Right ventricle myocardium inferior (tissue), 1 donor: ENCODE measurements around the gene CAST. TPM values are rescaled to one million over a fixed set of nuclear protein-coding genes. Genes with fewer than 3 reads are reported as not detected.
A peak's percentile ranks its signal among the peaks of the same experiment; 100 is the strongest.
"Not testable (repeated sequence)": the region's sequence is repeated elsewhere in the genome, so short reads cannot be mapped to it uniquely, and the experiment has no call there.

ENCODE experiments used
- ATAC-seq: fragments of 200-7000 bp; cut with Tn5 transposase; one replicate; pipeline ENCODE4 v1.9.1; 2020; ENCODE audit warnings: mild to moderate bottlenecking, moderate library complexity
- DNase-seq: peaks from one replicate; pipeline ENCODE4 v3.0.0; 2021; ENCODE audit errors: missing footprints
- intact Hi-C: fragments of 100-400 bp; cut with DNase I; formaldehyde crosslinking; loops from one replicate; pipeline ENCODE4 v1.11.0; 2022
- total RNA-seq: library from RNA; stranded (reverse); fragmentation: NEBNext Ultra II Directional; extraction: Animal tissue kit (Norgen Biotek cat#: 25700); gene quantifications from one replicate; pipeline ENCODE4 v1.2.1, GENCODE V29; 2021
- donor health status: DM: no; HTN: yes; CAD: no; lungs with severe emphysema.

The CAST gene
- total RNA-seq, 1 donor from 2014 or later, result 461 TPM

DNA sequence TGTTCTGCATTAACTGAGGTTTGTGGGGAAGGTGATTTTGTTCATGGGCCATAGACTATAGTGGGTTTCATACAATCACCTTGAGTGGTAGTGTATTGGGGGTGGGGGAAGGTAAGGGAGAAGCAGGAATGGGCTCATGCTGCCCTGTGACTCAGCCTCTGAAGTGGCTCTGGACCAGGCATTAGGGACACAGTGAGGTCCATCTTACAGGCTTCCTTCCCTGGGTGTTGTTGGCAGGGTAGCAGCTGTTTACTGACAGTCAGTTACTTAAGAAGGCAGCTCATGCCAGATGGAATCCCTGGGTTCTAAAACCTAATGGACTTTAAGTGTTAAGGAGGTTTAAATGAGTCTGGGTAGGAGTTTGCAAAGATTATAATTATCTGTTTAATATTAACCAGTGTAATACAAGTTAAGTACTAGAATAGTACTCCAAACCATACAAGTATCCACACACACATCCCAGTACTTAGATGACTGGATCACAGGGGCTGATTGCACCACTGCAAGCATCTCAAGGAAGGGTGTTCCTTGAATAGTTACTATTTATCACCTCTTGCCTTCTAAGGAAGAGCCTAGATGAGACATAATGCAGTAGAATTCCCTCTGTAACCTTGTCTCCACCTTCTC, 59.3 kb downstream of the CAST start:
- DNase-seq, result no peak
- peak; percentile 54 for ATAC-seq
- intact Hi-C loops, result no loop called here

DNA sequence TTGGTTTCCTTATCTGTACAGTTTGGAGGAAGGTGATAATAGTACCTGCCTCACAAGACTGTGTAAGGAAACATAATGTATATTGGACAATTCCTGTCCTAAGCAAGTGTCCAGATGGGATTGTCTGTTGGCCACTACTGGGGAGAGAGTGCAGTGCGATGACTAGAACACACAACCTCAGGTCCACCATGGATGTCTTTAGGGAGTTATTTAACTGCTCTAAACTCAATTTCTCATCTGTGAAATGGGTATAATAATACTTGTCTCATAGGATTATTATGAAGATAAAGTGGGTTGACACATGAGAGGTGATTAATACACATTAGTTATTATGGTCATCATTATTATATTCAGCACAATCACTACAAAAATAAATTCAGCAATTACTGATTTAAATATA, 63.1 kb downstream of the CAST start:
- ATAC-seq, result no peak
- intact Hi-C loops, result no loop called here
- no peak for DNase-seq

DNA sequence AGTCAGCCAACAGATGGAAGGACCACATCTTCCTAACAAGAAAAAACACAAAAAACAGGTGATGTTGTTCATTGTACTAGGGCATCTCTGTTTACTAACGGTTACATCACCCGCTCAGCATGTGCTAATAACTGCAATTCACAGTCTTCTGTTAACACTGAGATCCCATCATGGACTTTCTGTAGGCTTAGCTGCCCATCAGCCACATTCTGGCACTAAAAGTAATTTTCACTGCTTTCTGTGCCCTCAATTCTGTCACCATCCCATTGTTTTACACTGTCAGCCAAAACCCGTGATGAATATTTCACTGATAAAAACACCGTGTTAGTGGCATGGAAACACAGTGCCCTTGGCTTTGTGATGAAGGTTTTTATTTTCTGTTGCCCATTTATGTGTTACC, 64.6 kb downstream of the CAST start:
- ATAC-seq (peak; percentile 61), DNase-seq (no peak)
- intact Hi-C loops, result no loop called here

DNA sequence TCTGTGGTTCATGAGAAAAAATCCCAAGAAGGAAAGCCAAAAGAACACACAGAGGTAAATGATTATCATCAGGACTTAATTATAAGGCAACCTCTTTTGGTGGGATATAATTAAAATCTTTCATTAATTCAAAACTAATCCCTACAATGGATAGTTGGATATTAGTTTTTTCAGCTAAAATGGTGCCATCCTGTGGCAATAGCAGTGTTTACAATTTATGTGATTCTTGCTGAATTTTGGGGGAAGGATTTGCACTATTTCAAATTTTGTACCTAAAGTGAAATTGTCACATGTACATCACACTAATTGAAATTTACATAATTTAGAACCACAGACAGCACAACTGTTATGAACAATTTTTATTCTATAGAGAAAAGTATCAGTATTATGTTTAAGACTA, 67.0 kb downstream of the CAST start:
- DNase-seq, result no peak
- intact Hi-C loops, result no loop called here
- no peak for ATAC-seq

DNA sequence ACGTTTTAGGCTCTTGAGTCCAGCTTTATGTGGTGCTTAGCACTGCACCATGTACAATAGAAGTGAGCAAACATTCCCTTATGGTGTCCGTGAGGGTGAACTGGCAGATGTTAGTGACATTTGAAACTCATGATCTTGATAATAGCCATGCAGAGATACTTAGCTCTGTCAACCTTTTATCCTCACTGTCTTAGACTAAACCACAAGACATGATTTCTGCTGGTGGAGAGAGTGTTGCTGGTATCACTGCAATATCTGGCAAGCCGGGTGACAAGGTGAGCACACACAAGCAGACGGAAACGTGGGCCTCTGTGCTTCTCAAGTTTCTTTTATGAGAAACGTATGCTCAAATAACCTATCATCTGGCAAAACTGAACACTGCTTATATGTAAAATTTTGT, 68.4 kb downstream of the CAST start:
- DNase-seq, result no peak
- no peak for ATAC-seq
- intact Hi-C loops, result no loop called here

DNA sequence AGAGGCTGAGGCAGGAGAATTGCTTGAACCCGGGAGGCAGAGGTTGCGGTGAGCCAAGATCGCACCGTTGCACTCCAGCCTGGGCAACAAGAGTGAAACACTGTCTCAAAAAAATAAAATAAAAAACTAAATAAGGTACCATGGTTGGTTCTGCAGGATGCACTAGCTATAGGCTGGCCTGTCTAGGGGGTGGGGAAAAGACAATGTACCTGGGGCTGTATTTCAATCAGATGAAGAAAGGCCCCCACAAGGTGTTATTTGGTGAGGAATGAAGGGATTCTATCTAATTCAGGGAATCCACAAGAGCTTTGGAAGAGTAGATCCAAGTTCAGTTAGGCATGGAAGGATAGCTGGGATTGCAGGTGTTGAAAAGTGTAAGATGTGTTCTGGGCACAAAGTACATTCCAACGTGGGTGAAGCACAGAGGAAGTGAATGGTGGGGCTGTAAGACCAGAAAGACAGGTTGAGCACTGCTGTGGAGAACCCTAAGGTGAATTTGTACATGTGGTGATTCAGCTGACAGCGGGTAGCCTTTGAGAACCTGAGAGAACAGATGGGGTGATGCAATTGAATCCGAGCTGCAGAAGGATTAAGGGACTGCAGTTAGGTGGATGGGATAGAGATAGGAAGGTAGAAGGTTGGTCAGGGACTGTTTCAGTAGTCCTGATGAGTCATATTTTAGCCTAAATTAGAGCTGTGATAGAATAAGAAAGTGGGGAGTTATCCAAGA, 71.8 kb downstream of the CAST start:
- intact Hi-C loops, result no loop called here
- DNase-seq (no peak), ATAC-seq (peak; percentile 31)

DNA sequence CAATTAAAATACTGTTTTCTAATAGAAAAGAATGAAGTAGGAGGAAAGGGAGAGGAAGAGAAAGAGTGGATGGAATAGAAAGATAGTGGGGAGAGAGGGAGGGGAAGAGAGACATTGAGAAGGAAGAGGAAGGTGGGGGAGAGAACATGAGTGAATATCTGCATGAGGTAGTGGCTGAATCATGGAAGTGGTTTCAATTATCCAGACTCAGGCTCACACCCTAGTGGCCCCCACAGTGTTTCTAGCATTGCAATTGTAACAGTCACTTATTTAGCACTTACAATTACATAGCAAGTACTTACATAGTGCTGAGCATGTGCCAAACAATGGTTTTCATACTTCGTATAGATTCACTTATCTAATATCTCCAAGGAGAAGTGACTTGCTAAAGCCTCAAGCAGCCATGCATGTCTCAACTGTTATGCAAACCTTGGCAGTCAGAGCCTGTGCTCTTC, 72.7 kb downstream of the CAST start:
- no peak for ATAC-seq
- DNase-seq, result no peak
- intact Hi-C loops, result no loop called here

DNA sequence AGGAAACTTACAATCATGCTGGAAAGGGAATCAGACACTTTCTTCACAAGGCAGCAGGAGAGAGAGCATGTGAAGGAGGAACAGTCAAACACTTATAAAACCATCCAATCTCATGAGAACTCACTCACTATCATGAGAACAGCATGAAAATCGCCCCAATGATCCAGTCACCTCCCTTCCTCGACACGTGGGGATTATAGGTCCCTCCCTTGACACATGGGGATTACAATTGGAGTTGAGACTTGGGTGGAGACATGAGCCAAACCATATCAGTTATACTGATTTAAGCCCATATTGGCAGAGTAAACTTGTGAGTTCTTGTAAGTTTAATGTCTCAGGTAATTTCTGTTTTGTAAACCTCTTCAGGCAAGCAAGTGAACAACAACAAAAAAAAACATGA, 74.8 kb downstream of the CAST start:
- ATAC-seq, result no peak
- intact Hi-C loops, result no loop called here
- no peak for DNase-seq

DNA sequence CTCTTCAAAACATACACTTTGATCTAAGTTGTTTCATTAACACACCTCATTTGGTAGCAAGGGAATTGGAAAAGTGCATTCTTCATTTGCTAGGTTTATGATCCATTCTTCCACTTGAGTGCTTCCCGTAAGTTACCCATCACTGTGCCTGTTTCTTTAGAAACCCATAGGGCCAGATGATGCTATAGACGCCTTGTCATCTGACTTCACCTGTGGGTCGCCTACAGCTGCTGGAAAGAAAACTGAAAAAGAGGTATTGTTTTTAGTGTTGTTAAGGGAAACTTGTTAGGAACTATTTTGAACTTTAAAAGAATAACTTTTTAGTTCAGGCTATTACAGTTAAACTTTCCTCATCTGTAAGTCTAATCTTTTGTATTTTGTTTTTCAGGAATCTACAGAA, 78.9 kb downstream of the CAST start:
- ATAC-seq, result no peak
- intact Hi-C loops, result loop anchor here (5.0 to 10.0 kb wide), 3 partner anchors 79 to 396 kb away; partner anchors contain the start of gene CAST
- no peak for DNase-seq

DNA sequence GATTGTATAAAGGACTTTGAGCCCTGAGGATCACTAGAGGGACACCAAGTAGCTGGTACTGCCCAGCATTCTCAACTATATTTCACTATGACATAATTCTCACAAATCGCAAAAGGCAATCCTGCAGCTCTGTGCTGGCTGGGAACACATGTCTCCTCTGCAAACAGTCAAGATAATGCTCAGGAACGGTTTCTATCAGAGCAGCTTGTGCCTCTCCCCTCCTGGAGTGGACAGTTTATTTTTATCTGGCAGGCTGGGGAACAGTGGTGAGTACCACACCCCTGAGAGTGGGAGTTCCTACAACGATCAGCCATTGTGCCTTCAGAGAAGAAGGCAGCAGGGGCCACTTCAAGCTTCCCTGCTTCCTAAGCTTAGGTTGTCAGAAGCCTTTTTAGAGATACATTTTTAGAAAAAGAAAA, 79.7 kb downstream of the CAST start:
- intact Hi-C loops, result loop anchor here (5.0 to 10.0 kb wide), 3 partner anchors 80 to 397 kb away; partner anchors contain the start of gene CAST
- DNase-seq (no peak), ATAC-seq (peak; percentile 96)

DNA sequence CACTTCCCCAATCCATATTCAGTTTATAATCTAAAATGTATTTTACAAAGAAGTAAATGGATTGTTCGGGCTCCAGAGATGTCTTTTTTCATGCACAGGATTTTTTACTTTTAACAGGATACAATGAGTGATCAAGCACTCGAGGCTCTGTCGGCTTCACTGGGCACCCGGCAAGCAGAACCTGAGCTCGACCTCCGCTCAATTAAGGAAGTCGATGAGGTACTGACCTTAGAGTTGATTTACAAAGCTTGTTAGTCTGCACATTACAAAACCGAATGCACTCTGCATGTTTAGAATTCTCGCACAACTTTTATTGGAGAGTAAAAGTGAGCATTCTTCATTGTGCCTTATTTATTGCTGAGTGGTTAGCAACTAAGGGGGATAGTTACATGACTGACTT, 80.4 kb downstream of the CAST start:
- intact Hi-C loops, result loop anchor here (5.0 to 10.0 kb wide), 3 partner anchors 80 to 398 kb away; partner anchors contain the start of gene CAST
- ATAC-seq (no peak), DNase-seq (peak; percentile 69)

DNA sequence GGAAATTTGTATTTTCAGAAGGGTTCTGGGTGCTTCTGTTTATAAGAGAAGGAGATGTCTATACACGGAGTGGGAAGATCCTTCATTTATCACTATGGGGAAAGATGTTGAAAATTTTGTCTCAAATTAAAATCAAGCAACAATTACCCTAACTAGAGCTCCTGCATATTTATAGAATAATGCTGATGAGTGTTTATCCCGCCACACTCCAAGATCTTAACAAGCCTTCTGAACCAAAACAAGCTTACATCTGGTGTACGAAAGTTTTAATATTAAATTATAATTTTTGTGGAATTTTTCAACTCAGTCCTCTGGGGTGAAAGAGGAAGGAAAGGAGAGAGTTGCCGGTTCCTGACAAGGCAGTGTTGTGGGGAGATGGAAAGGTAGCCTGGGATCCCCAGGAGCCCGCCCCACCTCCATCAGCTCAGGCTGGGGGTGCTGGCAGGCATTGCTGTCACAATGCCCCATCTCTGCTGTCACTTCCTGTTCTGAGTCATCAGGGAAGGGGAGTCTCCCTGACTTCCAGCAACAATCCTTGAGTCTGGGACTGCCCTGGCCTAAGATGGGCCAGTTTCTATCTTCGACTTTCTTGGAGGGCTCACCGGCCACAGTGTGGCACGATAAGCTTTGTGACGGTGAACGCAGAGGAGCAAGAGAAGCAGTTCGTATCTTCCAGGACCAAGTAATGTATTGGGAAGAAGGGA, 81.0 kb downstream of the CAST start:
- intact Hi-C loops, result loop anchor here (5.0 to 10.0 kb wide), 3 partner anchors 81 to 398 kb away; partner anchors contain the start of gene CAST
- ATAC-seq, result no peak
- no peak for DNase-seq

DNA sequence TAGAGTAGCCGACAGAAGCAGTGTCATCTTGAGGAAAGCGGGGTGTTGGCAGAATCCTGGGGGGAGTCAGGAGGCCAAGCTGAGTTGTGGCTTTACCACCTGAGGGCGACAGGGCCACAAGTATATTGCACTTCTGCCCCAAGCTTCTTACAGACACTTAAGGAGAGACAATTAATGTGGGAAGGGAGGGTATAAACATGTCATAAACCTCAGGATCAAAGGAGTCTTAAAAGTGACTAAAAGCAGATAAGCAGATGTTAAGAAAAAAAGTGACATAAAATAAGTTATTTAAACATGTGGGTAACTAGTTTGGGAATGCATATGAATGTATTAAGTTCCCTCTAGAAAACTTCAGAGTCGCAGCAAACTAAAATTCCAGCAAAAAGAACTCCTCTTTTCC, 81.6 kb downstream of the CAST start:
- DNase-seq (no peak), ATAC-seq (no peak)
- intact Hi-C loops, result loop anchor here (5.0 to 10.0 kb wide), 3 partner anchors 82 to 399 kb away; partner anchors contain the start of gene CAST

DNA sequence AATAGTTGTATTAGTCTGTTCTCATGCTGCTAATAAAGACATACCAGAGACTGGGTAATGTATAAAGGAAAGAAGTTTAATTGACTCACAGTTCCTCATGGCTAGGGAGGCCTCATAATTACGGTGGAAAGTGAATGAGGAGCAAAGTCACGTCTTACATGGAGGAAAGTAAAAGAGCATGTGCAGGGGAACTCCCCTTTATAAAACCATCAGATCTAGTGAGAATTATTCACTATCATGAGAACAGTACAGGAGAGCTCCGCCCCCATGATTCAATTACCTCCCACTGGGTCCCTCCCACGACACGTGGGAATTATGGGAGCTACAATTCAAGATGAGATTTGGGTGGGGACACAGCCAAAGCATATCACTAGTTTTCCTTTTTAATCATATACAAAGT, 82.0 kb downstream of the CAST start:
- intact Hi-C loops, result loop anchor here (5.0 to 10.0 kb wide), 3 partner anchors 82 to 399 kb away; partner anchors contain the start of gene CAST
- ATAC-seq, DNase-seq: not testable (repeated sequence)

DNA sequence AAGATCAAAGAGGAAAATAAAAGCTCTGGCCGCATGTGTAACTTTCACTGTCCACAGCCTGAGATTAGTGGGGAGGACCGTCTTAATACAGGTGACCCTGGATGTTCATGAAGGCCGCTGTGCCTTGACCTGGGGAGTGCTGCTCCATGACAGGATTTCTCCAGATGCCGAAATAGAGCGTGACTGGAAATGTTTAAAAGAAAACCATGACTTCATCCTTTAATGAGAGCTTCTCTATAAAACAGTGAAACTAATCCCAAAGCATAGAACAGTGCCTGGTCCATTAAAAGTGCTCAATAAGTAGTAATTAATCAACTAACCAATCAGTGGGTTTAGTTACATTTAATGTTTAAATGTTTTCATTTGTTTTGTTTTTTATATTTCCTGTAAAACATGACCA, 82.8 kb downstream of the CAST start:
- DNase-seq, result no peak
- no peak for ATAC-seq
- intact Hi-C loops, result loop anchor here (10.0 kb wide), 1 partner anchor 400 kb away; no protein-coding TSS in a partner anchor

DNA sequence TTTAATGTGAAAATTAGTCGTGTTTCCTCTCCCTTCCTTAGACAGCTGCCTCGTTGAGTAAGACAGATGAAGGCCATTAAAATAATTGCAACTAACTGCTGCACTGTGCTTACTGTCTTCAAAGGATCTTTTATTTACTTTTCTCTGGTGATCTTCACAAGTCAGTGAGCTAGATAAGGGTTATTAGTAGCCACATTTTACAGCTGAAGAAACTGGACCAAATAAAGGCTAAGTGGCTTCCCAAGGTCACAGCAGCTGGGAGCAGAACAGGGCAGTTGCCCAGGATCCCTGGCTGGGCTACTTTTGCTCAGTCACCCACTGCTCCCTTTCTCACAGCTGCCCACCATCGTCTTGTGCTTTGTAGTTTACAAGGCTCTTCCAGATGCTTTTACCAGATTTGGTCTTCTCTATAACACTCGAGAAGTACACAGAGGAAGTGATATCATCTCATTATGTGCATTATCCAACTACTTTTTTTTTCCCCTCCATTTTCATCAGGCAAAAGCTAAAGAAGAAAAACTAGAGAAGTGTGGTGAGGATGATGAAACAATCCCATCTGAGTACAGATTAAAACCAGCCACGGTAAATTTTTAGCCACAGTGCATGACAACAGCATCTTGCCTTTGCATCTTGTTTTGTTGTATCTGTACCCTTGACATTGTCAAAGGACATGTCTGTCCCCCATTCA, 83.8 kb downstream of the CAST start:
- ATAC-seq (no peak), DNase-seq (no peak)
- intact Hi-C loops, result loop anchor here (2.0 to 10.0 kb wide), 2 partner anchors 43 to 401 kb away; no protein-coding TSS in a partner anchor

DNA sequence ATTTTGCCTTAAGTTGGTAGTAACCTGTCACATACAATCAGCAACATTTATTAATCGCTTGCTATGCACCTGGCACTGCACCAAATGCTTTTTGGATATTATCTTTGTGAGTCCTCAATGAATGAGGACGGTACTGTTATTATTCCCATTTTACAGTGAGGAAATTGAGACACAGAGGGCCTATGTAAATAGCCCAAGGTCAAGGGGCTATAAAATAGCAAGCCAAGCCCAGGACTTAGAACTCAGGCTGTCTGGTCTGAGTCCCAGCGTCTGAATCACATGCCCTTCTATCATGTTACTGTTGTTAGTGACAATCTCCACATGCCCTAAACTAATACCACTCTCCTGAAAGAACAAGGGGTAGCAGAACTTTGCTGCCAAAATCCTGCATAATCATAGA, 85.5 kb downstream of the CAST start:
- intact Hi-C loops, result loop anchor here (2.0 to 10.0 kb wide), 2 partner anchors 45 to 403 kb away; no protein-coding TSS in a partner anchor
- ATAC-seq (peak; percentile 79), DNase-seq (no peak)

DNA sequence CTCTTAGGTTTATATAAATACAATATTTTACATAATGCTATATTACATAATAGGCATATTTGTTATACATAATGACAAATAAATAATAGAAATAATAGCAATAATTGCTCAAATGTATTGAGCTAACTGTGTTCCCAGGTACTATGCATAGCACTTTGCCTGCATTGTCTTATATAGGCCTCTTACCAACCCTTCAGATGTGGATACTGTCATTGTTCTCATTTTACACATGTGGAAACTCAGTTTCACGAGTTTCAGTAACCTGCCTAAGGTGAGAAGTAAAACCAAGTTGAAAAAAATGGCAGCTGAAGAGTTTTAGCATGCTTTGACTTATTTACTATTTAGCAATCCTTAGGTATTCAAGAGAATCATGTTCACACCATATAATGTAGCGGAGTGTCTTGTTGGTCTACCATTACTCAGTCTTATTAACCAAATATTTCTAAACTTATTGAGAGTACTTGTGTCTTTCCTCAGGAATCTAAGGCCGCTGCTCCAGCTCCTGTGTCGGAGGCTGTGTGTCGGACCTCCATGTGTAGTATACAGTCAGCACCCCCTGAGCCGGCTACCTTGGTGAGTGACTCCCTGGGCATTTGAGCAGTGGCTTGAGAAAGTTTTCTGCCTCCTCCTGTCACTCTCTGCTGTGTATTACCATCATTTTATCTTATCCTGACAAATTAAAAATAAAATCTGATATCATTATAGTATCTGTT, 88.1 kb downstream of the CAST start:
- ATAC-seq, result no peak
- intact Hi-C loops, result loop anchor here (5.0 to 10.0 kb wide), 2 partner anchors 255 to 412 kb away; no protein-coding TSS in a partner anchor
- DNase-seq, result no peak
